ENCODE data around the gene GM2A.
"Not testable (repeated sequence)": the region's sequence is repeated elsewhere in the genome, so short reads cannot be mapped to it uniquely, and the experiment has no call there.

The GM2A gene

GRCh38 chr5:151254990-151255389 lies 2.0 kb downstream of the GM2A start:
- DNase-seq: not testable (repeated sequence)

- no peak for DNase-seq
These were observed 2.8 kb downstream of the GM2A start for GRCh38 chr5:151255621-151256286.

- DNase-seq: no peak
These were observed 4.8 kb downstream of the GM2A start for GRCh38 chr5:151257731-151258181.

GRCh38 chr5:151258201-151258611 lies 5.2 kb downstream of the GM2A start:
- no peak for DNase-seq

GRCh38 chr5:151258816-151259215 lies 5.8 kb downstream of the GM2A start:
- no peak for DNase-seq

DNA sequence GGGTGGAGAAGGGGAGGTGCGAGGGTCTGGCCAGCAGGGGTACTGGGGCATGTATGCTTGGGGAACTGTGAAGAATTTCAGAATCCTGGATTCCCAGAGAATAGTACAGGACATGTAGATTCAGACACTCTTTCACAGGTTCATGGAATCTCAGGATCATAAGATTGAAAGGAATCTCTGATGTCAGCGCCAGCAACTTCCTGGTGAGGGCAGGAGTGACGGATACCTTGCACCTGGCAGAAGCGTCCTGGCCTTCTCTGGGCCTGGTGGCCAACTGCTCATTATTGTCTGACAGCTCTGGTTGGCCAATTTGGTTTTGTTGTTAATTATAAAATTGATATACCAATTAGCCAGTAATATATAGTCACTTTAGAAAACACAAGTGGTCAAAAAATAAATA lies 6.9 kb downstream of the GM2A start:
- DNase-seq: no peak

DNA sequence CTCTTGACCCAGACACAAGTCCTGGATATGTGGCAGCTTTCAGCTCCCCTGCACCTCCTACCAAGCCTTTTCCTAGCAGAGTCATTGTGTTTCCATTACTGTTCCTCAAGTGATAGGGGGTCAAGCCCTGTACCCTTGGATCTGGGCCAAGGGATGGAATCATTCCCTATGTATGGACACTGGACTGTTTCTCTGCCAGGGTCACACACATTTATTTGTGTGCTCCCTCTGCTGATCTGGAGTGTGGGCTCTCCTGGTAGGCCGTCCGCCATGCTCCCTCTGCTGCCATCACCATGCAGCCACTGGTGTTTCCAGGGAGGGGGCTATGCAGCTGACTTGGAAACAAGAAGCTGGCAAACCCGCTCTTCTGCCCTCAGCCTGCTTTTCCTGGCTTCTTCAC lies 9.5 kb downstream of the GM2A start:
- no peak for DNase-seq

DNA sequence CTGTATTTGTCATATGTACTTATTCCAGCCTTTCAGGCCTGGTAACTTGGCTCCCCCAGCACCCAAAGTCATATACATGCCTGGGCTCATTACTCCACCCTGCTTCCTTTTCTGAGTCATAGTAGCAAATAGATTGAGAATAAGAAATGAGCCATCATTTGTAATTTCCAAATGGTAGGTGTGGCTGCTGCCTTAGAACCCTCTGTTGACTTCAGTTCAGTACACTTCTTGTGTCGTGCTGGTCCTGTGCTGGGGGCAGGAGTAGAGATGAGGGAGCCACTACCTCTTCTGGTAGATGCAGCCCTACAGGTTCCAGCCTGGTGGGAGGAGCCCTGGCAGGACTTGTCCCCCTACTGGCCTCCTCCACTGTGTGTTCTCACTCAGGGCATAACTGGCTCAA lies 11.1 kb downstream of the GM2A start:
- no peak for DNase-seq

DNA sequence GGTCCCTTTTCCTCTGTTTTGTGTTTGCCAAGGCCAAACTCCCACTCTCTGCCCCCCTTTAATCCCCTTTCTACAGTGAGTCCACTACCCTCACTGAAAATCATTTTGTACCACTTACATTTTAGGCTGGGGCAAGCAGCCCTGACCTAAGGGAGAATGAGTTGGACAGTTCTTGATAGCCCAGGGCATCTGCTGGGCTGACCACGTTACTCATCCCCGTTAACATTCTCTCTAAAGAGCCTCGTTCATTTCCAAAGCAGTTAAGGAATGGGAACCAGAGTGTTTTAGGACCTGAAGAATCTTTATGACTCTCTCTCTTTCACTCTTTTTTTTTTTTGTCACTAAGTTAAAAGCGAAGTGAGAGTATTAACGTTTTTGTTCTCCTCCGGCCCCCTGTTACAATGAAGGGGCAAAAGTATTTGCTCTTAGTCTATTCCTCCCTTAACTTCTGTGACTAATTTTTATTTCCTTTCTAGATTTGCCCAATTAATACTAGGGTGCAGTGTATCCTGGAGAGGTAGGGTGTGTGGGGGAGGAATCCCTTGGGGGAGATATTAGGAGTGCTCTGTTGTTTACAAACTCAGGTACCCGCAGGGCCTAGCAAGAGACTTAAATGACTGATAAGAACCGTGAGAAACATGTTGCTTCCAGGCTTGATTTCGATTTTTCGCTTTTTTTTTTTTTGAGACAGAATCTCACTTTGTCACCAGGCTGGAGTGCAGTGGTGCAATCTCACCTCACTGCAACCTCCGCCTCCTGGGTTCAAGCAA lies 14.7 kb downstream of the GM2A start:
- no peak for DNase-seq

GRCh38 chr5:151270599-151270998 lies 17.6 kb downstream of the GM2A start:
- no peak for DNase-seq

DNA sequence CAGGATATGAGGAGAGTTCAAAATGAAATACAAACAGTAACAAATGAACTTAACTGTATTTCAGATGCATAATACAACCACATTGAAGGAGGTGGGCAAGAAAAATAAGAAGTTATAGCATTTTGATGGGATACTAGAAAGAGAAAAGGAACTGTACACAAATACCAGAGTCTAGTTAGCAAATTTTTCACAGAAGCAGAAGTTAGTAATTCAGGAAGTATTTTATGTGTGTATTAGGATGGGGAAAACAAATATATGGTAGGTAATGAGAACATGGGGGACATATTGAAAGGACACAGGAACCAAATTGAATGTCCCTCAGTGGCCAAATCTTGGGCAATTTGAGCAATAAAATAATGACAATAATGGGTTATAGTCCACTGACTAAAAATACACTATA lies 18.4 kb downstream of the GM2A start:
- no peak for DNase-seq

DNA sequence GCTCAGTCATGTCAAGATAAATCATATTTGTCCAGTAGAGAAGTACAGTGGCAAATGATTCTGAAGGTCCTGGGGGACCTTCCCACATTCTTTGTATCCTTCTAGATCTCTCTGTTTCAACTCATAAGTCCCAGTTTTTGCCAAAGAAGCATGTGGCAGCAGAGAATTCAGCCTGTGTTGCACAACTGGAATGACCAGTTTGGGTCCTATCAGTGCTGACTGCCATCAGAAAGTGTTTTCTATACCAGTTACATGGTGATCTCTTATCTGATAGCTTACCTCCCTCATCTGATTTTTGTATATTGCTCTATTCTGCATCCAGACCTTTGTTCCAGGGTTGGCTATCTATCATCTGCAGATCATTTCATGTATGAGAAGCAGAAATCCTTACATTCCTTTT lies 21.7 kb downstream of the GM2A start:
- DNase-seq: no peak

GRCh38 chr5:151275803-151276202 lies 22.8 kb downstream of the GM2A start:
- no peak for DNase-seq

DNA sequence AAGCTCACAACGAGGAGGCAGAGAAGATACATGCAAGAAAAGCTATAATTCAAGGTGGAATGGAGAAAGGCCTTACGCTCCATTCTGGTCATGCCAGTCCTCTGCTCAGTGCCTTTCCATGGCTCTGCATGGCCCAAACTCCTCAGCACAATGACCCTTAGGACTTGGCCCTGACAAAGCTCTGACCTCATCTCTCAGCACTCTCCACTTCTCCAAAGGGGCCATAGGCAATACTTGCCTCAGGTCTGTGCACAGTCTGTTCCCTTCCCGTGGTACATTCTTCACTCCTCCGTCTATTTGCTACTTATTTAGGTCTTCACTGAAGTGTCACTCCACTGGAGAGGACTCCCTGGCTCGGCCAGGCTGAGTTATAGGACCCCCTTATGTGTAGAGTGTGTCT lies 25.9 kb downstream of the GM2A start:
- no peak for DNase-seq

- DNase-seq: no peak
These were observed 27.5 kb downstream of the GM2A start for GRCh38 chr5:151280443-151280842.

GRCh38 chr5:151281001-151281639 lies 28.1 kb downstream of the GM2A start:
- no peak for DNase-seq

- DNase-seq: no peak
These were observed 30.3 kb downstream of the GM2A start for GRCh38 chr5:151283120-151283825.

GRCh38 chr5:151284392-151284967 lies 31.5 kb downstream of the GM2A start:
- no peak for DNase-seq

GRCh38 chr5:151285683-151286082 lies 32.7 kb downstream of the GM2A start:
- no peak for DNase-seq

DNA sequence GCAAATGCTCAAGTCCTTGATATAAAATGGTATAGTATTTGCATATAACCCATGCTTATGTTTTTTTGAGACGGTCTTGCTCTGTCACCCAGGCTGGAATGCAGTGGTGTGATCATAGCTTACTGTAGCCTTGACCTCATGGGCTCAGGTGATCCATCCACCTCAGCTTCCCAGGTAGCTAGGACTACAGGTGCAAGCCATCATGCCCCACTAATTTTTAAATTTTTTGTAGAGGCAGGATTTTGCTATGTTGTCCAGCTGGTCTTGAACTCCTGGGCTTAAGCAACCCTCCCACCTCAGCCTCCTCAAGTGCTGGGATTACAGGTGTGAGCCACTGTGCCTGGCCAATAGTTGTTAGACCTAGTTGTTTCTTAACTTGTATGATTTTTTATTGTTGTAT lies 33.3 kb downstream of the GM2A start:
- no peak for DNase-seq

- no peak for DNase-seq
These were observed 35.2 kb downstream of the GM2A start for GRCh38 chr5:151288180-151288579.

- no peak for DNase-seq
These were observed 40.6 kb downstream of the GM2A start for GRCh38 chr5:151293624-151294023.

DNA sequence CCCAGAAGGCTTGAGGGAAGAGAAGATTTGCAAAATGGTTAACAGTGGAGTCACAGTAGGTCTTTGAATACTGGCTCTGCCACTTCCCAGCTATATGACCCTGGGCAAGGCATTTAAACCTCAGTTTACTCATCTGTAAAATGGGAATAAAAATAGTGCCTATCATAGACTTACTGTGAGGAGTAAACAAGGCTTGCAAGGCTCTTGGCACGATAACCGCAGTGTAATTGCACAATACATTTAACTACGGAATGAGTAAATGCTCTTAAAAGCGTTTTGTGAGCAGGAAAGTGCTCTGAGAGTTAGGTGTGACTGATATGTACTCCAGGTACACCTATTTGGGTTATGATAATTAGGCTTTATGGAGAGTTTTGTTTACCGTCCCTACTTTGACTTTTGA lies 42.2 kb downstream of the GM2A start:
- DNase-seq: no peak

Measured in 8988T (cell line).